Stimulated activated CD4-positive, alpha-beta T cell treated with anti-CD3 and anti-CD28 coated beads, Interleukin-12 subunit alpha, Interleukin-12 subunit beta, amount 100 ng/mL, for 24 hours (primary cell): Measurements from ENCODE around the gene TMEM186.
"Not testable (repeated sequence)": the region's sequence is repeated elsewhere in the genome, so short reads cannot be mapped to it uniquely, and the experiment has no call there.

Experiments used
- DNase-seq, 2 experiments: peaks; one replicate each; pipeline ENCODE4 v3.0.0-alpha.2; 2020; ENCODE audit warnings: low read depth in 2 of 2

The TMEM186 gene

DNA sequence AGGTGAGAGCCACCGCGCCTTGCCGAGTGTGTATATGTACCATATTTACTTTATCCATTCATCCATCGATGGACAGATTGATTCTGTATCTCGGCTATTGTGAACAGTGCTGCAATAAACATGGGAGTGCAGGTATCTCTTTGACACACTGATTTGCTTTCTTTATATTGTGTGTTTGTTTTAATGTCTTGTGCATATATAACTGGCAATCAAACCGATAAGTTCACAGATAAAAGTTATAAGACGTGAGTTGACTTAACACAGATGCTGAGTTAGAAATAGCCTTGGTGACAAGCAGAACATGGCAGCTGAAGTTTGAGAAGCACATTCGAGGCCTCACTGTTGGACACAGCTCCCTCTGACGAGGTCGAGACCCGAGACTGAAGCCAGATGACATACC lies 23.2 kb downstream of the TMEM186 start:
- DNase-seq: no peak

GRCh38 chr16:8773537-8773936 lies 23.9 kb downstream of the TMEM186 start:
- DNase-seq: no peak

DNA sequence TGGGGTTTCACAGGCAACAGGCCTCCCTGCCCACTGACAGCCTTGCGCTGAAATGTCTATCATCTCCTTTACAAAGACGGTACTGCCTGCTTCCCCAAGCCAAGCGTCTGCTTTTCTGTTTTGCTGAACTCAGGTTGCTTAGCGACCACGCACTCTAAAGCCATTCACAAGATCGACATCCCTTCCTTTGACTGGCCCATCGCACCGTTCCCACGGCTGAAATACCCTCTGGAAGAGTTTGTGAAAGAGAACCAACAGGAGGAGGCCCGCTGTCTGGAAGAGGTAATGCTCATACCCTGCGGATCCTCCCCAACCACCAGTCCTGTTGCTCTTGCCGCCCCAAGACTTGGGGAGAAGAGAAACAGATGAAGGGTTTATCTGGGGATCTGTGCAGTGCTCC lies 28.7 kb downstream of the TMEM186 start:
- DNase-seq: no peak

- DNase-seq: no peak
These were observed 29.2 kb downstream of the TMEM186 start for GRCh38 chr16:8768283-8768682.

DNA sequence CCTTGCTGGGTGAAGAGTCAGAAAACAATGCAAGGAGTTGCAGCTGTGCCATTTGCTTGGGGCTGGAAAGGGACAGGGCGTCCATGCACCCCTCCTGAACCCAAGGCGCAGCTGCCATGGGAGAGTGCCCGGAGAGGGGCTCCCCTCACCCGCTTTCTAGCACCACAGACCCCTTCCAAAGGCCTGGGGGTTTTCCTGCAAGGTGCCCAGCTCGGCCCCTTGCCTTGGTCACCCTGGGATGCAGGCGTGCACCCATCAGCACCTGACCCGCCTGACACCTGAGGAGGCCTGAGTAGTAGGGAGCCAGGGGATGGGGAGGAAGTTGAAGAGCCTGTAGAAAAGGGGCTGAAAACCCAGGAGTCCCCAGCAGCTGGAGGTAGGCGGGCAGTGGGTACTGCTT lies 30.3 kb downstream of the TMEM186 start:
- no peak for DNase-seq

GRCh38 chr16:8764525-8765250 lies 32.8 kb downstream of the TMEM186 start:
- DNase-seq: no peak

GRCh38 chr16:8763899-8764298 lies 33.5 kb downstream of the TMEM186 start:
- no peak for DNase-seq

- no peak for DNase-seq
These were observed 34.4 kb downstream of the TMEM186 start for GRCh38 chr16:8763083-8763482.

DNA sequence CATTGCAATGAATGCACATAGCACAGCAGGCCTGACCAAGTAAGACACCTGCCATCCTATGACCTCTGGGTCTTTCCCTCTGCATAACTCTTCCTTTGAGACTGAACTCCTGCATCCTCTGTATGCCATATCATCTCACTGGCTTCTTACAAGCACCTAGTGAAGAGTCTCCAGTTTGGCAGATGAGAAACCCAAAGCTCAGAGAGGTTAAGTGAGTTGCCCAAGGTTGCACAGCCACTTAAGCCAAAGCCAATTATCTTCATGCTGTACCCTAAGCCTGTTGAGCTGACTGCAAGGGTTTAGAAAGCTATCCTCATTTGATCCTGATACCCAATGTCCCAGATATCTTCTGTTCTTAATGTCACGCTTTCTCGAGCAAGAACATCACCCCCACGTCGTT lies 35.2 kb downstream of the TMEM186 start:
- DNase-seq: no peak

GRCh38 chr16:8761078-8761477 lies 36.4 kb downstream of the TMEM186 start:
- no peak for DNase-seq

DNA sequence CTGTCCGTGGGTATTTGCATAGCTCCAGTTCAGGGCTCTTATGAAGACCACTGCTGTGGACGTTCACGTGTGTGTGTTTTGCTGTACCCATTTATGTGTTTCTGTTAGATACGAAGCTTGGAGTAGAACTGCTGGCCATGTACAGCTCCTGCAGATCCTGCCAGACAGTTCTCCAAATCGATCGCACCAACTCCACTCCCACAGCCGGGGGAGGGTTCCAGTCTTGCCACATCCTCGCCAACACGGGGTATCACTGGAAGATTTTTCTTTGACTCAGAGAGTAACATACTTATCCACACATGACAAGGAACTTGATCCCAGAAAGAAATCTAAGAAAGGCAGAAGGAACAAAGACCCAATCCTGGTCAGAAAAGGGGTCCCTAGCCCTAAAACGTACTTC lies 37.4 kb downstream of the TMEM186 start:
- no peak for DNase-seq

- DNase-seq: no peak
These were observed 39.4 kb downstream of the TMEM186 start for GRCh38 chr16:8758022-8758421.

- DNase-seq: no peak
These were observed 40.7 kb downstream of the TMEM186 start for GRCh38 chr16:8756755-8757154.

GRCh38 chr16:8753416-8754054 lies 43.9 kb downstream of the TMEM186 start:
- DNase-seq: no peak

DNA sequence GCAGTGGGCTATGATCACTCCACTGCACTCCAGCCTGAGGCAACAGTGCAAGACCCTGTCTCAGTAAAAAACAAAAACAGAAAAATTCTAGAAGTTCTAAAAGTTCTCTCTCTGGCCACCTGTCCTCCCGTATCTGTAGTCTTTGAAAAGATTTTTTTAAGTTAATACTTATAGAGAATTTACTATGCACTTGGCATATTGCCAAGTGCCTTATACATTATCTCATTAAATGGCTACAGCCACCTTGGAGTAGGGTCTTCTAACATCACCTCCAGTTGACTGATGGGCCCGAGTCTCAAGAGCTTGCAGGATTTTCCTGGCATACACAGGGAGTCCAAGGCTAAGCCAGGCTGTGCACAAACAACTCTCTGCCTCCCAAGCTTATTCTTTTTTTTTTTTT lies 44.7 kb downstream of the TMEM186 start:
- no peak for DNase-seq

DNA sequence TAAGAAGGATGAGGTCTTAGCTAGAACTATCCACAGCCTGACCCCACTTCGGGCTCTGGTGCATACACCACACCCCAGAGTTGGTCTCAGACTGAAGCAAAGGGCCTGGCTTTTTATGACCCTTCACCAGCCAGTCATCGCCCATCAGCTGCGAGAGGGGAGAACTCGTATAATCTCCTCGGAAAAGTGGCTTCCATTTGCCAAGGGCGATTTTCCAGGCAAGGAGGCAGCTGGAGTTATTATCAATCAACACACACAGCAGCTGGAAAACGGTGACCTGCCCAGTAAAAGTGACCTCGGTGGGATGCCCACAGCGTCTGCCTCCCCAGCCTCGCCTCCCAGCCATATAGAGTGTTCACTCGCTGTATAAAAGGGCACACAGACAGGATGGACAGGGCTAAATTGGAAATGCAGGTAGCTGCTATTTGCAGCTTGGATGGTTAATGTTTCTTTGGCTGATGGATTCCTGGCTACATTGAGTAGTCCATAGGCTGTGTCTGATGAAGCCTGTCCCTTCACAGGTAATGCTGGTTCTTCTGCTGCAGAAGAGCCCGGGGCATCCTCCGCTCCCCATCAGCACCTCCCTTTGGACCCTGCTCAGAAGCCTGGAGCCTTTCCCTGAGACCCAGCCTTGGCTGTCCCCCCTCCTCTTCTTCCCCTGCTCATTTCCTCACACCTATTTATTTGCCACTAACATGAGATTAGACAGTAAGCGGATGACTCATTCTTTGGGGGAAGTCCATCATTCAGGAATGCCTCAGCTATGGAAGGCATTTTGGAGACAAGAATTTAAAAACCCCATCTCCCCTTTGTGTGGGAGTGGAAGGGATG lies 45.7 kb downstream of the TMEM186 start:
- no peak for DNase-seq

GRCh38 chr16:8748944-8749343 lies 48.5 kb downstream of the TMEM186 start:
- not testable (repeated sequence) for DNase-seq
